ES-I3 (cell line): ENCODE results near the gene ZNF532.
"Not testable (repeated sequence)": the region's sequence is repeated elsewhere in the genome, so short reads cannot be mapped to it uniquely, and the experiment has no call there.

Experiments
- H3K36me3 ChIP-seq: 2 replicates; pipeline ENCODE4 v1.6.1; 2013; ENCODE audit warnings: mild to moderate bottlenecking, low read length, control low read depth, moderate library complexity; ENCODE audit not compliant: insufficient read depth
- H3K4me1 ChIP-seq: 2 replicates; pipeline ENCODE4 v1.6.1; 2013; ENCODE audit warnings: mild to moderate bottlenecking, control low read depth, low read length; ENCODE audit not compliant: insufficient read depth
- H3K9ac ChIP-seq: 2 replicates; pipeline ENCODE4 v1.6.1; 2013; ENCODE audit warnings: low read depth, mild to moderate bottlenecking, low read length, moderate library complexity
- H3K9me3 ChIP-seq: 2 replicates; pipeline ENCODE4 v1.6.1; 2013; ENCODE audit warnings: mild to moderate bottlenecking, low read length, moderate library complexity; ENCODE audit not compliant: control insufficient read depth, insufficient read depth

The ZNF532 gene

GRCh38 chr18:58915006-58915799, 50.5 kb downstream of the ZNF532 start:
- no peak overlapping the region for H3K9ac ChIP-seq
- peaks cover 30% of the 10 kb centered on the region for H3K36me3 ChIP-seq
- no peaks in the 10 kb centered on the region for H3K9me3 ChIP-seq
- peaks cover 36% of the 10 kb centered on the region for H3K4me1 ChIP-seq

DNA sequence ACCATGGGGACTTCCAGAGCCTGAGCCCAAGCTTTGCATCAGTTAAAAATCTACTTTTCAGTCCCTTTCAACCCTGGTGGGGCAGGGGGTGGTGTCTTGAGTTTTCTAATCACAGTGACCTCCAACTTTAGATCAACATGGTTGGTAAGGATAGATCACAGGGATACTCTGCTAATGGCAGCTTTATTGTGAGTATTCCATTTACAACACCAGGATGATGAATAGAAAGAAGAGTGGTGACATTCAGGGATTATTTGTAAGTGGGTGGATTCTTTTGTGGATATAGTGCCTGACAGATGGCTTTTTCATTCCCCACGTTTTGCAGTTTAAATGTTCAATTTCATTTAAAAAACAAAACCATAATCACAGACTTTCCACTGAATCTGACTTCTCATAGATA, 51.3 kb downstream of the ZNF532 start:
- Histone ChIP-seq H3K4me1 (peaks cover 31% of the 10 kb centered on the region), H3K9ac (no peak overlapping the region), H3K36me3 (peaks cover 34% of the 10 kb centered on the region), H3K9me3 (no peaks in the 10 kb centered on the region)

DNA sequence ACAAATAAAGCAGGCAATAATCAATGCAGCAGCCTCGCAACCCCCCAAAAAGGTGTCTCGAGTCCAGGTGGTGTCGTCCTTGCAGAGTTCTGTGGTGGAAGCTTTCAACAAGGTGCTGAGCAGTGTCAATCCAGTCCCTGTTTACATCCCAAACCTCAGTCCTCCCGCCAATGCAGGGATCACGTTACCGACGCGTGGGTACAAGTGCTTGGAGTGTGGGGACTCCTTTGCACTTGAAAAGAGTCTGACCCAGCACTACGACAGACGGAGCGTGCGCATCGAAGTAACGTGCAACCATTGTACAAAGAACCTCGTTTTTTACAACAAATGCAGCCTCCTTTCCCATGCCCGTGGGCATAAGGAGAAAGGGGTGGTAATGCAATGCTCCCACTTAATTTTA, 55.3 kb downstream of the ZNF532 start:
- not testable (repeated sequence) for H3K9me3 ChIP-seq, H3K9ac ChIP-seq
- Histone ChIP-seq H3K4me1 (peaks cover 10% of the 10 kb centered on the region; the same call in 1 of the 2 replicates), H3K36me3 (peaks cover 51% of the 10 kb centered on the region)

DNA sequence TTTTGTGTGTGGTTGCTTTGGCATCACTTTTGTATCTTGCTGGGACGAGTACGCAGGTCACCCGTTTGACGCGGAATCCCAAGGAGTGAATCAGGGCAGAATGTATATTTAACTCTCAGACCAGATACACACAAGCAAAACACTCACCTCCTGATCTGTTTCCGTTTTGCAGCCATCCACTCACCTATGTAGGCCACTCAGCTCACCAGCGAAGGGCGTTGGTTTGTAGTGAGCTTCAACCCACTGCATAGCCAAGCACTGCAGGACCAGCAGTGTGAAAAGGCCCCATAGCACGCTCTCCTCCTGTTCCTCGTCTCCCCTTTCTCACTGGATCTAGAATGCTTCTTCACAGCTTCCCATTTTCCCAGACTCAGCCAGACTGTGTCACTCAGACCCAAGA, 58.3 kb downstream of the ZNF532 start:
- Histone ChIP-seq H3K9me3 (peaks cover 2% of the 10 kb centered on the region; the same call in 1 of the 2 replicates), H3K9ac (no peak overlapping the region), H3K36me3 (peaks cover 37% of the 10 kb centered on the region), H3K4me1 (peaks cover 16% of the 10 kb centered on the region)

DNA sequence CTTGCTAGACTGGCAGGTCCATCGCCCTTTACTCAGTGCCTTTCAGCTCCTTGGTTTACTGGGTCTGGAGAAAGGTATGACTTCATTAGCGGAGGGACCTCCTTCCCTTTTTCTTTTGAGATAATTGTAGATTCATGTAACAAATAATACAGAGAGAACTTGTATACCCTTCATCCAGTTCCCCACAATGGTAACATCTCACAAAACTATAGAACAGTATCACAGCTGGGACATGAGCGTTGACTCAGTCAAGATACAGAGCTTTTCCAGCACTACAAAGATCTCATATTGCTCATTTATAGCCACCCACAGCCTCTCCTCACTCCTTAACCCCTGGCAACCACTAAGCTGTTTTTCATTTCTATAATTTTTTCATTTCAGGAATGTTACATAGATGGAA, 59.8 kb downstream of the ZNF532 start:
- H3K36me3 ChIP-seq = peaks cover 28% of the 10 kb centered on the region
- peaks cover 26% of the 10 kb centered on the region for H3K4me1 ChIP-seq
- H3K9me3 ChIP-seq = peaks cover 2% of the 10 kb centered on the region; the same call in 1 of the 2 replicates
- H3K9ac ChIP-seq = no peak overlapping the region

DNA sequence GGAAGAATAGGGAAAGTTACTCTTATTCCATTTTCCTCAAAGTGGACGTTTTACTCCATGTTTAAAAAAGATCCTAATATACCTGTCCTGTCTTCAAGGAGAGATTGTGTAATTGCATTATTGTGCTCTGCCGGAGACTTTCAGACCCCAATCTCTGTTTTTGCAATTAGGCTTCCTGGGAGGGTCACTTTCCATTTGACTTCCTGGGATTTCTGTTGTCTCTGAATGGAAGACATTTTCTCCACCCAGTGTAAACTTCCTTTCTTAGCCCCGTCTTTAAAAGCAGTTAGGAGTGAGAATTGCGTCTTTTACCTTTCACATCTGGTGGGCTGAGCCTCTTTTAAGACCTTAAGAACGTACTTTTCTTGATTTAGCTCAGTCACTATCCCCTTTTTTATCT, 63.0 kb downstream of the ZNF532 start:
- Histone ChIP-seq H3K36me3 (peaks cover 6% of the 10 kb centered on the region; the same call in 1 of the 2 replicates), H3K9ac (no peak overlapping the region), H3K4me1 (peaks cover 29% of the 10 kb centered on the region), H3K9me3 (peaks cover 2% of the 10 kb centered on the region; the same call in 1 of the 2 replicates)

- H3K36me3 ChIP-seq = no peaks in the 10 kb centered on the region; the same call in 1 of the 2 replicates
- peaks cover 29% of the 10 kb centered on the region for H3K4me1 ChIP-seq
- no peak overlapping the region for H3K9ac ChIP-seq
- peaks cover 2% of the 10 kb centered on the region; the same call in 1 of the 2 replicates for H3K9me3 ChIP-seq
These were observed 63.7 kb downstream of the ZNF532 start for GRCh38 chr18:58928386-58928785.

DNA sequence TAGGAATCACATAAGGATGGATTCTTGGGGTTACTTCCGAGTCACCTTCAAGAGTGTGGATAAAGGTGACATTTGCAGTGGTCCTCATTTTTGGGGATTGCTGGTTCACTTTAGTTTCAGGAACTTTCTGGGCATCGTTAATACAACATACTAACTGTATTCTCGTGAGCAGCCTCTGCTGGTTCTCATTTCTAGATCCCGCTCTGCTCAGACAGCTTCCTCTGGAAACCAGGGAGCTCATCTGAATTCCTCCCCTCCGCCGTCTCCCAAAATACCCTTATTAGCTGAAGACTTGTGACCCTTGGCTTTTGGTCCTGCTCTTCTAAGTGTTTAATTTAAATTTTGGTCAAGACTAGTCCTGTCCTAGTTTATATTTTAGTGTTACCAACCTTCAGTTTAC, 64.5 kb downstream of the ZNF532 start:
- no peak overlapping the region for H3K9ac ChIP-seq
- peaks cover under 1% of the 10 kb centered on the region; the same call in 1 of the 2 replicates for H3K9me3 ChIP-seq
- no peaks in the 10 kb centered on the region; the same call in 1 of the 2 replicates for H3K36me3 ChIP-seq
- peaks cover 29% of the 10 kb centered on the region for H3K4me1 ChIP-seq

DNA sequence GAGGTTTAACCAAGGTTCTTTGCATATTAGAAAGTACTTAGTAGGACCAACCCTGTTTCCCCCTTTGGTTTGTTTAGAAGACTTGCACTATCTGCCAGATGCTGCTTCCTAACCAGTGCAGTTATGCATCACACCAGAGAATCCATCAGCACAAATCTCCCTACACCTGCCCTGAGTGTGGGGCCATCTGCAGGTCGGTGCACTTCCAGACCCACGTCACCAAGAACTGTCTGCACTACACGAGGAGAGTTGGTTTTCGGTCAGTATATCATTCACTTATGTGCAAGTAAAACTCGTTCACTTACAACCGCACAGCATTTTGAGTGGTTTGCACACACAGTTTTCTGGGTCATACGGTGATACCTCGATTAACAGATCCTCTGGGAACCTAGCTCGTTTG, 69.7 kb downstream of the ZNF532 start:
- Histone ChIP-seq H3K9me3 (no peaks in the 10 kb centered on the region; the same call in 1 of the 2 replicates), H3K9ac (no peak overlapping the region), H3K4me1 (peaks cover 4% of the 10 kb centered on the region; the same call in 1 of the 2 replicates), H3K36me3 (peaks cover 11% of the 10 kb centered on the region; the same call in 1 of the 2 replicates)

DNA sequence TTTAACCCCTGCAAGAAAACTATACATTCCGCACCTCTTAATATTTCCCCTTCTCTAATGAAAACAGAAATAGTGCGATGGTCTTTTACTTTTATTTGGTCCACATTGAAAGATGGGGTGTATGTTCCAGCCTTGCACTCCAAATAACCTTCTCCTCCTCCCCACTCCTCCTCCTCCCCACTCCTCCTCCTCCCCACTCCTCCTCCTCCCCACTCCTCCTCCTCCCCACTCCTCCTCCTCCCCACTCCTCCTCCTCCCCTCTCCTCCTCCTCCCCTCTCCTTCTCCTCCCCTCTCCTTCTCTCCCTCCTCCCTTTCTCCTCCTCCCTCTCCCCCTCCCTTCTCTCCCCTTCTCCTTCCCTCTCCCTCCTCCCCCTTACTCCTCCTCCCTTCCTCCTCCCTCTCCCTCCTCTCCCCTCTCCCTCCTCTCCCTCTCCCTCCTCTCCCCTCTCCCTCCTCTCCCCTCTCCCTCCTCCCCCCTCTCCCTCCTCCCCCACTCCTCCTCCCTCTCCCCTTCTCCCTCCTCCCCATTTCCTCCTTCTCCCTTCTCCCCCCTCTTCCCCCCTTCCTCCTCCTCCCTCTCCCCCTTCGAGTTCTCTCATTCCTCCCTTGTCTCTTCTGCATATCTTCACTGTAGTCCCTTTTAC, 70.4 kb downstream of the ZNF532 start:
- Histone ChIP-seq H3K9me3 (no peaks in the 10 kb centered on the region; the same call in 1 of the 2 replicates), H3K9ac (no peak overlapping the region), H3K36me3 (peaks cover 11% of the 10 kb centered on the region; the same call in 1 of the 2 replicates), H3K4me1 (no peaks in the 10 kb centered on the region)

DNA sequence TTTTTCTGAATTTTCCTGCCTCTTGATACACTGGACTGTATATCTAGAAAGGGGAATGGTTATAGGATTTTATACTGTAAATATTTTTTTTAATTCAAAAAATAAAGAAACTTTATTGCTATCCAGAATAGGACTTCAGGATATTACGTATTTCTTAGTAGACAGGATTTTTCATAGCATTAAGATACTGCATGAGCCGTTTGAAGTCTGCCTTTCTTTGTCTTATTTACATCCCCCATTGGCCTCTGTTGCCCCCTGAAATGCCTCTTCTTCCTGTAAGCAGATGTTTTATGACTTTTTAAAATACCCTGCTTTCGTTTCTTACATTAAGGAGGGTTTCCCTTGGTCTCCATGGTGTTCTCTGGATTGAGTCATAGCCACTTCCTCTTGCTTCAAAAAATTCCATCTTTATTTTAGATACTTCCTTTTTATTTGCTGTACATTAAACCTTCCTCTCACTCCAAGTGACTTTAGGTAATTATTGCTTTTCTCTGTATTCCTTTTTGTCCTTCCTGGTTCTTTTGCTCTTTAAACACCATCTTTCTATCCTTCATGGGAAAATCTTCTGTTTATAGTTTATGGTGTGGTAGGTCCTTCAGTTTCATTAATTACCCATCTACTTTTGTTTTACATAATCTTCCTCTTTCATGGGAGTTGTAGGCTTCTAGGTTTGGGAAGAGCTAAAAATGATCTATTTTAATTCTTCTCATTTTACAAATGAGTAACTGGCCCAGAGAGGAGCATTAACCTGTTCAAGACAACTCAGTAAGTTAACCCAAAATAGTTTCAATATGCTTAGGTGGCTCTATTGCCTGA, 72.6 kb downstream of the ZNF532 start:
- no peaks in the 10 kb centered on the region for H3K4me1 ChIP-seq
- H3K9me3 ChIP-seq = no peaks in the 10 kb centered on the region; the same call in 1 of the 2 replicates
- H3K36me3 ChIP-seq = peaks cover 18% of the 10 kb centered on the region
- H3K9ac ChIP-seq = no peak overlapping the region

DNA sequence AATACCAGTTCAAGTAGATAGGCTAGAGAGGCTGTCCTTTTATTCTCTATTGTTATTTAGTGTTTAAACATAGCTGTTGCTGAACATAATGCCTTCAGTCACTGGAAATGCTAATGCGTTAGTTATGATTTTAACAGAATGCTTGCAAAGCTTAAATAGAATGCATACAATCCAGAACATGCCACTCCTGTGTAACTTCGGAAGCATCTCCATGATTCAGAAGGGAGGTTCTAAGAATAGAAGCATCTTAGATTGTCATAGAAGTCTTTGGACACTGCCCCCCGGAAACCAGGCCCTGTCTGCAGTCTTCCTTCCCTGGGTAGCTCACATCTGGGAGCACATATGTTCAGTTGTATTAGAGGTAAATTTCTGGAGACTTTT, 73.2 kb downstream of the ZNF532 start:
- Histone ChIP-seq H3K4me1 (no peaks in the 10 kb centered on the region), H3K9ac (no peak overlapping the region), H3K9me3 (no peaks in the 10 kb centered on the region; the same call in 1 of the 2 replicates), H3K36me3 (peaks cover 20% of the 10 kb centered on the region)

DNA sequence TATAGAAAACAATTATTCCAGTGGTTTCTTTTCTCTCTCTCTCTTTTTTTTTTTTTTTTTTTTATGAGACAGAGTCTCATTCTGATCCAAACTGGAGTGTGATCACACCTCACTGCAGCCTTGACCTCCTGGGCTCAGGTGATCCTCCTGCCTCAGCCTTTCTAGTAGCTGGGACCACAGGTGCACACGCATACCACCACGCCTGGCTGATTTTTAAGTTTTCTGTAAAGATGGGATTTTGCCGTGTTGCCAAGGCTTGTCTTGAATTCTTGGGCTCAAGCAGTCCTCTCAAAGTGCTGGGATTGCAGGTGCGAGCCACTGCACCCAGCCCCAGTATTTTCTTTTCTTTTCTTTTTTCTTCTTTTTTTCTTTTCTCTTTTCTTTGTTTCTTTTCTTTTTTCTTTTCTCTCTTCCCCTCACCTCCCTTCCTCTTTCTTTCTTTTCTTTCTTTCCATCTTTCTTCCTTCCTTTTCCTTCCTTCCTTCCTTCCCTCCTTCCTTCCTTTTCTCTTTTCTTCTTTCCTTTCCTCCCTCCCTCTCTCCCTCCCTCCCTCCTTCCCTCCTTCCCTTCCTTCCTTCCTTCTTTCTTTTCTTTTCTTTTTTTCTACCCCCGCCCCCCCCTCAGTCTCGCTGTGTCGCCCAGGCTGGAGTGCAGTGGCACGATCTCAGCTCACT, 76.9 kb downstream of the ZNF532 start:
- Histone ChIP-seq H3K4me1 (no peaks in the 10 kb centered on the region), H3K9me3 (no peaks in the 10 kb centered on the region; the same call in 1 of the 2 replicates), H3K36me3 (peaks cover 18% of the 10 kb centered on the region), H3K9ac (no peak overlapping the region)

GRCh38 chr18:58943896-58944295, 79.2 kb downstream of the ZNF532 start:
- Histone ChIP-seq H3K36me3 (peaks cover 16% of the 10 kb centered on the region), H3K9me3 (no peaks in the 10 kb centered on the region; the same call in 1 of the 2 replicates), H3K4me1 (no peaks in the 10 kb centered on the region), H3K9ac (no peak overlapping the region)
